ENCODE results near the gene GSTT2. TPM values are rescaled to one million over a fixed set of nuclear protein-coding genes. Genes with fewer than 3 reads are reported as not detected.
A peak's percentile ranks its signal among the peaks of the same experiment; 100 is the strongest.
"Not testable (repeated sequence)": the region's sequence is repeated elsewhere in the genome, so short reads cannot be mapped to it uniquely, and the experiment has no call there.

Gene GSTT2
- total RNA-seq, 2 donors from 2014 or later = 1.2 to 3.9 TPM

GRCh38 chr22:23970816-23971486 is 9.0 kb upstream of the GSTT2 start:
- intact Hi-C loops (cut with DNase I) = loop anchor here in 1 of 2 donors (10.0 kb wide), 1 partner anchor 46 kb away; no protein-coding TSS in a partner anchor
- peak; percentile 57 for DNase-seq (ENCODE audit: low spot score)

DNA sequence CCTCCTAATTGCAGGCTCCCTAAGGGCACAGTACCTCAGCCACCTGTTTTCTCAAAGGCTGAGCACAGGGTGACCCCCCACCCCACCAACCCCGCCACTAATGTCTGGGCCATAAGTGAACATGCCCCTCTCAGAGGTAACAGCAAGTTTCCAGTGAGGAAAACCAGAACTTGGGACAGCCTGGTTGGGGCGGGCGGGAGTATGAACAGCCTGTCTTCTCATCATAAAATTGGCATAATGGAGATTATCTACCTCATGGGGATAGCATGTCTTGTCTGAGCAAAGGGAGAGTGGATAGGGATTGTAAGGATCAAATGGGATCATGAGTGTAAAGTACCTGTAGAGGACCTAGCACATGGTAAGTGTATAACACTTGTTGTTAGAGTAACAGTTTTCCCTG is 8.0 kb upstream of the GSTT2 start:
- DNase-seq (ENCODE audit: low spot score) = peak; percentile 48
- intact Hi-C loops (cut with DNase I) = loop anchor here in 1 of 2 donors (10.0 kb wide), 1 partner anchor 47 kb away; no protein-coding TSS in a partner anchor

DNA sequence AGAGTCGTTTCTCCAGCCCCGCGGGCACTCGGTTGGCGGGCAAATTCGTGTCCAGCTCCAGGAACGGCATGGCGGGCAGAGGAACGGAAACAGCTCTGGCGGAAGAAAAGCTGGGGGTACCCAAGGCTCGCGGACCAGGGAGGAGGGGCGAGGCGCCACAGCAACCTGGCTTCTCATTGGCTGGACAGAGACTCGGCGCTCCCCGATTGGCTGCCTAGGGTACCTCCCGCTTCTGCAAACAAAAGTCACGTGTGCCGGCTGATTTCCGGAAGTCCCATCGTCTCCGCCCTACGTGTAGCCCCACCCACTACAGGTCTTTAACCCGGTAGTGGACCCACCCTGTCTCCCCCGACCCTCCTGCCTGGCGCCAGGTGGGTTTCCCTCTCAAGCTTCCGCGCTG is 5.6 kb upstream of the GSTT2 start, which contains the start of gene DDT:
TSS of gene DDT (minus strand) at position 97 of the 400 bp plus-strand sequence. CDS start at position 70, 27 bp downstream.
- intact Hi-C loops (cut with DNase I) = loop anchor here in 1 of 2 donors (10.0 kb wide), 1 partner anchor 50 kb away; no protein-coding TSS in a partner anchor
- DNase-seq (ENCODE audit: low spot score) = not testable (repeated sequence)

DNA sequence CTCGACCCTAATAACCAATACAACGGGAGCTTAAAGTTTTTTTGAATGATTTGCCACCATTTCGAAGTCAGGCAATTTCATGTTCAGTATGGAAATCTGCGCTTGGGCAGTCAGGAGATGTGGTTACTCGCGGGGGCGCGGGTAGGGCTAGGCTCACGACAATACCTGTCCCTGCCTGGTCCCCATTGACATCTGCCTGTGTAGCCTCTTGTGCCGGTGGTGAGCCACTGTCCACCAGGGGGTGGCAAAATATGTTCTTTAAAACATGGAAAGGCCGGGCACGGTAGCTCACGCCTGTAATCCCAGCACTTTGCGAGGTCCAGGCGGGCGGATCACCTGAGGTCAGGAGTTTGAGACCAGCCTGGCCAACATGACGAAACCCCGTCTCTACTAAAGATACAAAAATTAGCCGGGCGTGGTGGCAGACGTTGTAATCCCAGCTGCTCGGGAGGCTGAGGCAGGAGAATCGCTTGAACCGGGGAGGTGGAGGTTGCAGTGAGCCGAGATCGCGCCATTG is 5.0 kb upstream of the GSTT2 start:
- intact Hi-C loops (cut with DNase I) = loop anchor here in 1 of 2 donors (10.0 kb wide), 1 partner anchor 50 kb away; no protein-coding TSS in a partner anchor
- DNase-seq (ENCODE audit: low spot score) = not testable (repeated sequence)

DNA sequence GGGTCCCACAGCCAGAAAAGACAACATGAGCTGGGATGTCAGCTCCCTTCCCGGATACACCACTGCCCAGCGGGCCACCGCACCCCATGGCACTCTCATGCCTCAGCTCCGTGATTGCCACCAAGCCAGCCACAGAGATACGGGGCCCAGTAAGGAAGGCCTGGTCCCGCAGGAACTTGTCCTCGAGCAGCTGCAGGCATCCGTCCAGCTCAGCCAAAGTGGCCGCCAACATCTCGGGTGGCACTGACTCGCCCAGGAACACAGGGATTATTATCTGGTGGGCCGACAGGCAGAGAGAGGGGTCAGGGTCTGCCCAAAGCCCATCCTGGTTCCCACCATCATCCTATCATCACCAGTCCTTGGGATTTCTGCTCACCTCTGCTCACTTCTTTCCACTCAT is 2.6 kb upstream of the GSTT2 start:
- intact Hi-C loops (cut with DNase I) = loop anchor here in 1 of 2 donors (10.0 kb wide), 1 partner anchor 53 kb away; no protein-coding TSS in a partner anchor
- DNase-seq (ENCODE audit: low spot score) = peak; percentile 32

GRCh38 chr22:23980567-23980966 is 633 bp downstream of the GSTT2 start:
- peak; percentile 30 for DNase-seq (ENCODE audit: low spot score)
- intact Hi-C loops (cut with DNase I) = loop anchor here in 1 of 2 donors (10.0 kb wide), 1 partner anchor 204 kb away; the partner anchor contains the start of gene SUSD2

- intact Hi-C loops (cut with DNase I) = loop anchor here in 1 of 2 donors (10.0 kb wide), 1 partner anchor 200 kb away; the partner anchor contains the start of gene SUSD2
Observed at GRCh38 chr22:23984430-23984829, 4.5 kb downstream of the GSTT2 start.

DNA sequence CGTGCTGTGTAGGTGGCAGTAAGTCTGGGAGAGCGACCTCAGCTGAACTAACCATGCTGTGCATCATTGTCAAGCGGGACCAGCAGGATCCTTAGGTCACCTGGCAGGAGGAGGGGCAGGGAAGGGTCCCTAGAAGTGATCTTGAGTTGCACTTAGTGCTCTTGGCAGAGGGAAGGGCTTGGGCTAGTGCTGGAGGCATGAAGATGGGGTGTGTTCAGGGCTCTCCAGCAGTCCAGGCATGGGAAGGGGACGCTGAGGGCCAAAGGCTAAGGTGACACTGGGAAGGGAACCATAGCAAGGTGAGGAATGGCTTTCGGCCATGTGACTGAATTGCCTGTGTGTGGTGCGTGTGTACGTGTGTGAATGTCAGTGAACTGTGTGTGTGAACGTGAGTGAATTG is 6.2 kb downstream of the GSTT2 start:
- intact Hi-C loops (cut with DNase I) = loop anchor here in 1 of 2 donors (10.0 kb wide), 1 partner anchor 199 kb away; the partner anchor contains the start of gene SUSD2
- peak; percentile 42 for DNase-seq (ENCODE audit: low spot score)

More at GRCh38 chr22:23984430-23984829, 4.5 kb downstream of the GSTT2 start:
- DNase-seq (ENCODE audit: low spot score) = peak; percentile 58

- DNase-seq (ENCODE audit: low spot score) = peak; percentile 28
- intact Hi-C loops (cut with DNase I) = loop anchor here in 1 of 2 donors (10.0 kb wide), 1 partner anchor 198 kb away; the partner anchor contains the start of gene SUSD2
Observed at GRCh38 chr22:23986538-23987178, 6.7 kb downstream of the GSTT2 start.

DNA sequence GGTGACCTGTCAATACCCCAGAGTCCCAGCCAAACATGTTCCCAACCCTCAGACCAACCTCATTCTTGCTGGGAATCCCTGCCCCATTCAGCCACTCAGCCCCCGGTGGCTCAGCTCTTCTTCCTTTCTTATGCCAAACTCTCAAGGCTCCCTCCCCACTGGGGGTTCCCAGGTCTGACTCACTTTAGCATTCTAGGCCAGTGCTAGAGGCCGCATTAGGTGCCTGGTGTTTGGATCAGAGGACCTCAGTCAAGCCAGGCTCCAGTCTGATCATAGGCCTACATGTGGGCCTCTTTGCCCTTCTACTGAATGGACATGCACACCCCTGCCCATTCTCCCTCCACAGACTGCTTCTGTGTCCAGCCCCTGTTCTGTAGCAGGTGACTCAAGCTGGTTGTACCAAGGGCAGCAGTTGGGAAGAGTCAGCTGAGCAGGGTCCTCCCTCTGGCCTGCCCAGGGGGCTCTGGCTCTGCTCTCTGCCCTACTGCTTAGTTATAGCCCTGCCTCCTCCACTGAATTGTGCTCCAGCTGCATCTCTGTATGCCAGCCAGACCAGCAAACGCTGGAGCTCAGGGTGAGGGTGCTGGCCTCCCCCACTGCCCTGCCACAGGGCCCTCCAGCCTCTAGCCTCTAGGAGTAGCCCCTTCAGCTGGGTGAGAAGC is 9.8 kb downstream of the GSTT2 start:
- intact Hi-C loops (cut with DNase I) = loop anchor here in 1 of 2 donors (10.0 kb wide), 1 partner anchor 195 kb away; the partner anchor contains the start of gene SUSD2
- DNase-seq (ENCODE audit: low spot score) = not testable (repeated sequence)

DNA sequence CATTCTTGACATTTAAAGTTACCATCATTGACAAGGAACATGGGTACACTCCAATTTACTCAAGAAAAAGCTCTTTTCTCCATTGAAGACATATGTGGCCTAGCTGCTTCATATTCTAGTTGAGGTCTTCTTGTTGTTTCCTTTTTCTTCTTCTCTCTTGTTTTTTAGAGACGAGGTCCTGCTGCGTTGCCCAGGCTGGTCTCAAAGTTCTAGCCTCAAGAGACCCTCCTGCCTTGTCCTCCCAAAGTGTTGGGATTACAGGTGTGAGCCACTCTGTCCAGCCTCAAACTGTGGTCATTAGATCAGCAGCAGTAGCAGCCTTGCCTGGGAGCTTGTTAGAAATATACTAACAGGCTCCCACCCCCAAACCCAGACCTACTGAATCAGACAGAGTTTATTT is 13.1 kb downstream of the GSTT2 start:
- DNase-seq (ENCODE audit: low spot score) = peak; percentile 7
- intact Hi-C loops (cut with DNase I) = not testable (repeated sequence)

GRCh38 chr22:23993581-23994177 is 13.7 kb downstream of the GSTT2 start:
- intact Hi-C loops (cut with DNase I) = not testable (repeated sequence)
- DNase-seq (ENCODE audit: low spot score) = peak; percentile 45

- intact Hi-C loops (cut with DNase I) = no loop called here
- no peak for DNase-seq (ENCODE audit: low spot score)
Observed at GRCh38 chr22:23997092-23997491, 17.2 kb downstream of the GSTT2 start.

- intact Hi-C loops (cut with DNase I) = loop anchor here in 1 of 2 donors (10.0 kb wide), 1 partner anchor 165 kb away; no protein-coding TSS in a partner anchor
- DNase-seq (ENCODE audit: low spot score) = not testable (repeated sequence)
Observed at GRCh38 chr22:23999779-24000178, 19.8 kb downstream of the GSTT2 start.

DNA sequence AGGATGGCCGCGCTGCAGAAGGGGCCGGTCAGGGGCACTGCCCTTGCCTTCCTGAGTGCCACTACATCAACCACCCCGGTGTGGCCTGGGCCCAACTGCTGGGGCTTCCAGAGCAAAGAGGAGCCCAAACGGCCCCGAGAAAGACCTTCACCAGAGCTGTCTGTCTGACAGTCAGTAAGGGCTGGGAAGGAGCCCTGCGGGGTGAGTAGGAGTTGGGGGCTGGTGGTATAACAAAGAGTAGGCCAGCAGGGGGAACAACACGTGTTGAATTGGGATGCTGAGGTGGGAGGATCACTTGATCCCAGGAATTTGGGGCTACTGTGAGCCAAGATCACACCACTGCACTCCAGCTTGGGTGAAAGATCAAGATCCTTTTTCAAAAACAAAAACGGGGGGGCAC is 21.4 kb downstream of the GSTT2 start:
- intact Hi-C loops (cut with DNase I) = loop anchor here in 1 of 2 donors (10.0 kb wide), 1 partner anchor 163 kb away; no protein-coding TSS in a partner anchor
- DNase-seq (ENCODE audit: low spot score) = no peak

- intact Hi-C loops (cut with DNase I) = loop anchor here in 1 of 2 donors (10.0 kb wide), 1 partner anchor 163 kb away; no protein-coding TSS in a partner anchor
- no peak for DNase-seq (ENCODE audit: low spot score)
Observed at GRCh38 chr22:24002272-24002671, 22.3 kb downstream of the GSTT2 start.

GRCh38 chr22:24002851-24003250 is 22.9 kb downstream of the GSTT2 start:
- no peak for DNase-seq (ENCODE audit: low spot score)
- intact Hi-C loops (cut with DNase I) = loop anchor here in 1 of 2 donors (10.0 kb wide), 1 partner anchor 162 kb away; no protein-coding TSS in a partner anchor

DNA sequence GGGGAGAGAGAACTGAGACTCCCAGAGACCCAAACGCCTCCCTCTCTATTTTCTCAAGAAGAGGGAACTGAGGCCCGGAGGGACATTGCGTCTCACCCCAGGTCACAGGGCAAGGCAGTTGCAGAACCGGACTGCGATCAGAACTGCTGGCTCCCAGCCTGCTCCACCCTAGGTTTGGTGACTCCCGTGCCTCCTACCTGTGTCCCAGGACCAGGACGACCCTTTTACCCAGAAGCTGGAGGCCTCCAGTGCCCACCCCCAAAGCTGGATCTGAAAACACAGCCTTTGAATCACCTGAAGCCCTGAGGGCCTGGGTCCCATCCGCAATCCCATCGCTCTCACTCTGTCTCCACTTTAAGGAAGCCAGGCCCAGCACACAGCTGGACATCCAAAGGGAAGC is 24.0 kb downstream of the GSTT2 start:
- intact Hi-C loops (cut with DNase I) = loop anchor here in 1 of 2 donors (10.0 kb wide), 1 partner anchor 161 kb away; no protein-coding TSS in a partner anchor
- no peak for DNase-seq (ENCODE audit: low spot score)
